WERI-Rb-1 (cell line): Measurements from ENCODE around the gene SLC6A17.

ENCODE experiments used
- DNase-seq: peaks from one replicate; pipeline ENCODE4 v3.0.0-alpha.2; 2020
- H3K27ac ChIP-seq: fragments of 250-450 bp; sonication (Bioruptor Pico); 2 replicates; pipeline ENCODE4 v1.5.1; 2020; ENCODE audit warnings: mild to moderate bottlenecking, moderate library complexity
- H3K27me3 ChIP-seq: fragments of 250-450 bp; sonication (Bioruptor Pico); 2 replicates; pipeline ENCODE4 v1.5.1; 2021; ENCODE audit warnings: mild to moderate bottlenecking, low read depth, moderate library complexity; ENCODE audit not compliant: insufficient read depth, severe bottlenecking
- H3K36me3 ChIP-seq: fragments of 250-450 bp; sonication (Bioruptor Pico); 2 replicates; pipeline ENCODE4 v1.5.1; 2020; ENCODE audit warnings: mild to moderate bottlenecking, moderate library complexity
- H3K4me3 ChIP-seq: 2 replicates; pipeline ENCODE4 v1.5.1; 2011; ENCODE audit warnings: low read depth, mild to moderate bottlenecking, control low read depth, low read length
- H3K9me3 ChIP-seq: fragments of 250-450 bp; sonication (Bioruptor Pico); 2 replicates; pipeline ENCODE4 v1.5.1; 2021; ENCODE audit warnings: mild to moderate bottlenecking, moderate library complexity; ENCODE audit not compliant: severe bottlenecking
- TF ChIP-seq, protein P1 (sequence below): IDR thresholded peaks from 2 replicates; pipeline ENCODE4 v1.5.1; 2011; ENCODE audit warnings: low read depth, mild to moderate bottlenecking, control low read depth, inconsistent platforms, low read length

The SLC6A17 gene

GRCh38 chr1:110206261-110206920, 56.1 kb downstream of the SLC6A17 start:
- H3K36me3 ChIP-seq, result no peaks in the 10 kb centered on the region
- DNase-seq, result no peak
- H3K27ac ChIP-seq, result no peak overlapping the region
- no peaks in the 10 kb centered on the region for H3K27me3 ChIP-seq
- no peaks in the 10 kb centered on the region for H3K9me3 ChIP-seq
- TF ChIP-seq, protein P1, sequence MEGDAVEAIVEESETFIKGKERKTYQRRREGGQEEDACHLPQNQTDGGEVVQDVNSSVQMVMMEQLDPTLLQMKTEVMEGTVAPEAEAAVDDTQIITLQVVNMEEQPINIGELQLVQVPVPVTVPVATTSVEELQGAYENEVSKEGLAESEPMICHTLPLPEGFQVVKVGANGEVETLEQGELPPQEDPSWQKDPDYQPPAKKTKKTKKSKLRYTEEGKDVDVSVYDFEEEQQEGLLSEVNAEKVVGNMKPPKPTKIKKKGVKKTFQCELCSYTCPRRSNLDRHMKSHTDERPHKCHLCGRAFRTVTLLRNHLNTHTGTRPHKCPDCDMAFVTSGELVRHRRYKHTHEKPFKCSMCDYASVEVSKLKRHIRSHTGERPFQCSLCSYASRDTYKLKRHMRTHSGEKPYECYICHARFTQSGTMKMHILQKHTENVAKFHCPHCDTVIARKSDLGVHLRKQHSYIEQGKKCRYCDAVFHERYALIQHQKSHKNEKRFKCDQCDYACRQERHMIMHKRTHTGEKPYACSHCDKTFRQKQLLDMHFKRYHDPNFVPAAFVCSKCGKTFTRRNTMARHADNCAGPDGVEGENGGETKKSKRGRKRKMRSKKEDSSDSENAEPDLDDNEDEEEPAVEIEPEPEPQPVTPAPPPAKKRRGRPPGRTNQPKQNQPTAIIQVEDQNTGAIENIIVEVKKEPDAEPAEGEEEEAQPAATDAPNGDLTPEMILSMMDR, result no peak
- H3K4me3 ChIP-seq, result no peak overlapping the region

- no peak overlapping the region for H3K27ac ChIP-seq
- no peak overlapping the region for H3K4me3 ChIP-seq
- DNase-seq, result peak; percentile 86
- TF ChIP-seq, protein P1, result peak; percentile 94
- no peaks in the 10 kb centered on the region for H3K27me3 ChIP-seq
- H3K36me3 ChIP-seq, result no peaks in the 10 kb centered on the region
- no peaks in the 10 kb centered on the region for H3K9me3 ChIP-seq
These were observed 57.5 kb downstream of the SLC6A17 start for GRCh38 chr1:110207831-110208230.

DNA sequence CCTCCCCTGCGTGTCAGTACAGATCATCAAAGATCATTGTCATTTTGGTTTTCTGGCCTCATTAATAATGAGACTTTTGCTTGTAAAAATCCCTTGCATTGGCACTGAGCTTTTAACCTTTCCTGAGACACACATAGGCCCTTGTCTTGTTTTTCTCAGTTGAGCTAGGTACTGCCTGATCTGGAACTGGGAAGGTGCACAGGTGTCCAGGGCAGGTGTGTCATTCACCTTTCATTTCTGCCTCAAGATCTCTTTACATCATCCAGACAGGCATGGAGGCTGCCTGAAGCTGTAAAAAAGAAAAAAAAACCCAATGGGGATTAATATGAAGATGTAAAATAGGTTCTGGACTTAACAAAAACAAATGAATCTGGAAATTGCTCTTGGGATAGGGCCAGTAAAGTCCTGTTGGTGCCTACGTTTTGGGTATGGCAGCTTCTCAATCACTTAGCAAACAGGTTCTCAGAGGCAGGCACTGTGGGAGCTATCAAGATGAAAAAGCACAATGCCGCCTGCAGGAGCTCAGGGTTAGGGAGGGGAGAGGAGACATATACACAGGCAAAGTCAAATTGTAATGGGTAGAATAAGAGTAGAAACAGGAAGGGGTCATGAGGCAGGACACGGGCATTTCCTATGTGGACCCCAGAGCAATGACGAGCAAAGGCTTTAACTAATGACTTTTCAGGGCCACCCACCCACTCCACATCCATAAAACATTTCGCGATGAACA, 58.8 kb downstream of the SLC6A17 start:
- TF ChIP-seq, protein P1, result no peak
- H3K27ac ChIP-seq, result no peak overlapping the region
- no peaks in the 10 kb centered on the region for H3K9me3 ChIP-seq
- H3K4me3 ChIP-seq, result peak overlapping the region; percentile 76
- no peaks in the 10 kb centered on the region for H3K36me3 ChIP-seq
- H3K27me3 ChIP-seq, result no peaks in the 10 kb centered on the region
- DNase-seq, result no peak

GRCh38 chr1:110209715-110210603, 59.7 kb downstream of the SLC6A17 start, which contains the start of gene KCNC4:
KCNC4 (plus strand) TSS chr1:110210314; CDS start chr1:110211500, 1,186 bp downstream.
- peak; percentile 88 for DNase-seq
- peak within 1 kb of the TSS; percentile 76 for H3K4me3 ChIP-seq
- H3K9me3 ChIP-seq, result no peaks in the 10 kb centered on the region
- H3K27ac ChIP-seq, result peak within 1 kb of the TSS; percentile 75
- TF ChIP-seq, protein P1, result no peak
- H3K36me3 ChIP-seq, result peaks cover 5% of the 10 kb centered on the region
- H3K27me3 ChIP-seq, result no peaks in the 10 kb centered on the region

- Histone ChIP-seq H3K9me3 (no peaks in the 10 kb centered on the region), H3K27me3 (no peaks in the 10 kb centered on the region), H3K36me3 (peaks cover 5% of the 10 kb centered on the region), H3K27ac (peak overlapping the region; percentile 75), H3K4me3 (peak overlapping the region; percentile 76)
- TF ChIP-seq, protein P1, result no peak
- peak; percentile 62 for DNase-seq
These were observed 60.6 kb downstream of the SLC6A17 start for GRCh38 chr1:110210604-110211495.
